ENCODE results near the gene ACTL6A.

The ACTL6A gene

DNA sequence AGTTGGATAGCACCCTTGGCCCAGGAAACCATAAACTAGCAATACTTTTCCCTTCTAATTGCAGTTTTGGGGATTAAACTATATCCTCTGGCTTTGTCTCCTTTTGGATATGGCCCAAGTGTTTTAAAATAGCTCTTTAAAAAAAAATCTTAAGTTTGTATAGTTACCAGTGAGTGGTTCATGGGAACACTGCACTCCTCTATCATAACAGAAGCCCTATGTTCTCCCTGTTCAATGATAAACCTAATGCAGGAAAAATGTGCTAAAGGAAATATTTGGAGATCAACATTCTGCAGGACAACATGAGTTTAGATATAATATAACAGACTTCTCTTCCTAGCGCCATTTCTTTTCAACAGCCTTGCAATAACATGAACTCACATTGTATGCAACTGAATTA, 28.6 kb downstream of the ACTL6A start:
- DNase-seq, result no peak

DNA sequence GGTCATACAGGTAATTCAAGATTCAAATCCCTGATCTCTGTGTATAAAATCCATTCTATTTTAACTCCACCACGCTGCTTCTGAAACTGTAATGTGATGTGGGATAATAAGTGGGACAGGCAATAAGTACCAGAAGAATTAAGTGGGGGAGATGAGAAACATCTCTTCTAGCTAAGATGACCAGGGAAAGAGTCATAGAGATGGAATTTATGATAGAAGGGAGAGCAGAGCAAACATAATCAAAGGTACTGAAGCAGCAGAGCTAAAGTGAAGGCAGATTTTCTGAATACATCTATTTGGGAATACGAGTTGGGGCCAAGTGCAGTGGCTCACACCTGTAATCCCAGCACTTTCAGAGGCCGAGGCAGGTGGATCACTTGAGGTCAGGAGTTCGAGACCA, 36.8 kb downstream of the ACTL6A start:
- no peak for DNase-seq

DNA sequence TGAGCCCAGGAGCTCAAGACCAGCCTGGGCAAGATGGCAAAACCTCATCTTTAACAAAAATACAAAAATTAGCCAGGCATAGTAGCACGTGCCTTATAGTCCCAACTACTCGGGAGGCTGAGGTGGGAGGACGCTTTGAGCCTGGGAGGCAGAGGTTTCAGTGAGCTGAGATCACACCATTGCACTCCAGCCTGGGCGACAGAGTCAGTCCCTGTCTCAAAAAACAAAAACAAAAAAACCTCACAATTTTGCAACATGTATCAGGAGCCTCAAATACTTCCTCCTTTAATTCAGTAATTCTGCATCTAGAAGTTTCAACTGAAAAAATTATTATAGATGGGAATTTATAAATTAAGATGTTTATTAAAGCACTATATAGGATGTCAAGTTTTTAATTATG, 40.6 kb downstream of the ACTL6A start:
- DNase-seq, result no peak

DNA sequence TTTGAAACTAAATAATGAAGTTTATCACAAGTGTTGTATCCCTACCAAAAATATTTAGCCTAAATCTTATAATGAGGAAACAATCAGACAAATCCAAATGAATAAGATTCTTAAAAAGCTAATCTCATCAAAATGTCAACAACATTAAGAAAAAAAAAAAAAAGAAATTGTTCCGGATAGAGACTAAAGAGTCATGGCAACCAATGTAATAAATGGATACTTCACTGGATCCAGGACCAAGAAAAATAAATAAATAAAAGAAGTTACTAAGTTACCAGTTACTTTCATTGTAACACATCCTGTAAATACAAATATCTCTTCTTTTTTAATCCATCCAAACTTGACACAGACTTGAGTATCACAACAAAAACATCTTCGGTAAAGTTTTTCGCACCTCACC, 41.1 kb downstream of the ACTL6A start:
- no peak for DNase-seq

GRCh38 chr3:179604321-179605078, 41.8 kb downstream of the ACTL6A start, which contains the start of the genes MRPL47 and NDUFB5:
TSS of gene MRPL47 (minus strand) at chr3:179604638. CDS start at chr3:179604624, 14 bp downstream.
TSS of gene NDUFB5 (plus strand) at chr3:179604794. CDS start at chr3:179604816, 22 bp downstream.
- DNase-seq, result peak; percentile 91

GRCh38 chr3:179606534-179607085, 43.9 kb downstream of the ACTL6A start:
- no peak for DNase-seq

- DNase-seq, result no peak
These were observed 46.4 kb downstream of the ACTL6A start for GRCh38 chr3:179608931-179609720.

DNA sequence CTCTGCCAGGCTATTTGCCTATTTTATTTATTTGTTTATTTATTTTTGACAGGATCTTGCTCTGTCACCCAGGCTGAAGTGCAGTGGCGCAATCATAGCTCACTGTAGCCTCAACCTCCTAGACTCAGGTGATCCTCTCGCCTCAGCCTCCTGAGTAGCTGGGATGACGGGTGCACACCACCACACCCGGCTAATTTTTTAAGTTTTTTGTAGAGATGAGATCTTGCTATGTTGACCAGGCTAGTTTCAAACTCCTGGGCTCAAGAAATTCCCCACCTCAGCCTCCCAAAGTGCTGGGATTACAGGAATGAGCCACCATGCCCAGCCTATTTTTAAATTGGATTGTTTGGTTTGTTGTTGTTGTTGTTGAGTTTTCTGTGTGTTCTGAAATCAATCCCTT, 47.3 kb downstream of the ACTL6A start:
- DNase-seq, result no peak

DNA sequence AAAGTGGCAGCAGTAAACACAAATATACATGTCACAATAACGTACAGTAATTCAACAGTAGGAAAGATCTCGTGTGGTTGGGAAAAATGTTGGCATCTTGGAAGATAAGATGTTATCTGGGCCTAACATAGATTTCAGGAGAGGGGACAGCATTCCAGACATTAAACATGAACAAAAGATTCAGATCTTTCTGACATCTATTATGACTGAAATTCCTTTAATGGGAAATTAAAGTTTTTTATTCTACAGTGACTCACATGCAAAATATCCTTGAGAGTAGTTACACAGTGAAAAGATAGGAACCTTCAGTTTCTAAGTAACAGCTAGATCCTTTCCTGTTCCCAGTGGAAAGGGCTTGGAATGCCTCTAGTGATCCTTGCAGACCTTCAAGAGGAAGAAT, 51.1 kb downstream of the ACTL6A start:
- DNase-seq, result no peak

GRCh38 chr3:179615458-179616173, 52.9 kb downstream of the ACTL6A start:
- DNase-seq, result no peak

GRCh38 chr3:179622023-179622422, 59.3 kb downstream of the ACTL6A start:
- DNase-seq, result no peak

DNA sequence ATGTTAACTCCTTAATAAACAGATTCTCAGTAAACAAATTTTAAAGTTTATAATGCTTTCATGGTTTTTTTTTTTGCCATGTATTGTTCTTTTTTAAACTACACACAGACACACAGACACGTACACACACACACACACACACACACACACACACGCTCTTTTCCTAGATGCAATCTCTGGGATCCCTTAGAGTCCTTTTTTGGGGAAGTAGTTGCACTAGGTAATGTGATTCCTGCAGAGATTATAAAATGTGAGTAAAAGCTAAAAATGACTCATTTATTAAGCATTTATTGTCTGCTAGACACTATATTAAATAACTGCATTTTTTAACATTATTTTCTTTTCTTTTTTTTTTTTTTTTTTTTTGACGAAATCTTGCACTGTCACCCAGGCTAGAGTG, 61.7 kb downstream of the ACTL6A start:
- no peak for DNase-seq

DNA sequence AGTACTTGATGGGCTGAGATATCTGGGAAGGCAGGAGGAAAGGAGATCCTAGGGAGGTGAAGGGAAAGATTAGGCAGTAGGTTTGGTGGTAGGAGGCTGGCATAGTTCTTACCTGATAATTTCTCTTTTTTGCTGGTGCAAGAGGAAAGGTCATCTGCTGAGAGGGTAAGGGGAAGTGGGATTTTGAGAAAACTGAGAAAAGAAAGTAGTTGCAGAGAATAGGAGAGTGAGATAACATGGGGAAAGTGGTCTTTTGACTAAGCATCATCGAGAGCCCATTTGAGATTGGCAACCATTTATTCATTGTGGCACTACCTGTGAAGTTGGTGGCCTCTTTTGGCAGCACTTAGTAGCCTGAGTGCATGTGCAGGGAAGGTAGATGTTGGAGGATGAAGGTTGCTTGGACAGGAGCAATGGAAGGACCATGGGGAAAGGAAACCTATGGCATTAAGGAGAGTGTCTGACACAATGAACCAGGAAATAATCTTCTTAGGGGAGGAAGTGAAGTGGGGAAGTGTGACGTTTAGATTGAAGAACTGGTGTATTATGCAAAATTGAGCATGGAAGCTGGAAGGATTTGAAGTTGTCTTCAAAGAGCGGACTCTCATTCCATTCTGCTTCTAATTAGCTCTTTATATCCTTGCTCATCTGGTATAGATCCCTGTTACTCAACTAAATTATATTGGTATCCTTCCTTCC, 68.2 kb downstream of the ACTL6A start:
- DNase-seq, result no peak

All from activated naive CD4-positive, alpha-beta T cell treated with anti-CD3 and anti-CD28 coated beads, Interleukin-2, amount 50 U/mL, for 16 hours (primary cell).